ENCODE results near the gene STK32C. TPM values are rescaled to one million over a fixed set of nuclear protein-coding genes. Genes with fewer than 3 reads are reported as not detected.

STK32C gene
- total RNA-seq, 1 experiment from 2014 or later = 13.9 TPM

DNA sequence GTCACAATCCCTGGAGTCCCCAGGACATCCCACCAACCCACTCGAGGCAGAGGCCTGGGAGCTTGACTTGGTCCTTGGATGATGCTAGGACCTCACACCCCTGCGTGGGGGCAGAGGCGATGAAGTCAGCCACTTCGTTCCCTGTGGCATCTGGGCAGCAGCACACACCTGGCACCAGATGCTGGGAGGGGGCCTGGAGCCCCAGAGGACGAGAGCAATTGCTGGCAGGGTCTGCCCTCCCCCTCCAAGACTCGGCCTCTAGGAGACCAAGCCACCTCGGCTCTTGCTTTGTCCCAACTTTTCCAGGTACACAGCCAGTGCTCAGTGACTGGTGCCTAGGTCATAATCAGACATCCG, 81.9 kb downstream of the STK32C start:
- no peak overlapping the region for H3K27ac ChIP-seq
- DNase-seq = no peak
- TF ChIP-seq EZH2 (IDR thresholded peaks at IDR 0.05; ENCODE audit: low read depth) (no peak), CTCF (conservative IDR thresholded peaks at IDR 0.05) (no peak)
- no peaks in the 10 kb centered on the region for H3K36me3 ChIP-seq (ENCODE audit: low read depth)
- no peaks in the 10 kb centered on the region for H3K27me3 ChIP-seq (ENCODE audit: insufficient read depth, low read depth)
- BruUV-seq (replicated peaks) = no TSS peak
- no peak overlapping the region for H3K4me2 ChIP-seq
- CTCF ChIA-PET = no interaction called here
- H3K9me3 ChIP-seq (ENCODE audit: insufficient read depth, low read depth) = no peaks in the 10 kb centered on the region
- POLR2A ChIA-PET (ENCODE audit: unreplicated experiment) = no interaction called here
- no peak overlapping the region for H3K4me3 ChIP-seq
- intact Hi-C loops (cut with micrococcal nuclease; ENCODE audit: unreplicated experiment) = no loop called here
- H4K20me1 ChIP-seq (ENCODE audit: insufficient read depth) = no peaks in the 10 kb centered on the region
- H3K9me2 ChIP-seq (ENCODE audit: insufficient read depth) = no peaks in the 10 kb centered on the region
- no peaks in the 10 kb centered on the region for H3K4me1 ChIP-seq (replicated peaks; ENCODE audit: insufficient read depth)
- no peak overlapping the region for H2AFZ ChIP-seq
- H3F3A ChIP-seq (ENCODE audit: insufficient read depth, low read depth) = no peaks in the 10 kb centered on the region
- no peaks in the 10 kb centered on the region for H3K79me2 ChIP-seq (ENCODE audit: low read depth)

DNA sequence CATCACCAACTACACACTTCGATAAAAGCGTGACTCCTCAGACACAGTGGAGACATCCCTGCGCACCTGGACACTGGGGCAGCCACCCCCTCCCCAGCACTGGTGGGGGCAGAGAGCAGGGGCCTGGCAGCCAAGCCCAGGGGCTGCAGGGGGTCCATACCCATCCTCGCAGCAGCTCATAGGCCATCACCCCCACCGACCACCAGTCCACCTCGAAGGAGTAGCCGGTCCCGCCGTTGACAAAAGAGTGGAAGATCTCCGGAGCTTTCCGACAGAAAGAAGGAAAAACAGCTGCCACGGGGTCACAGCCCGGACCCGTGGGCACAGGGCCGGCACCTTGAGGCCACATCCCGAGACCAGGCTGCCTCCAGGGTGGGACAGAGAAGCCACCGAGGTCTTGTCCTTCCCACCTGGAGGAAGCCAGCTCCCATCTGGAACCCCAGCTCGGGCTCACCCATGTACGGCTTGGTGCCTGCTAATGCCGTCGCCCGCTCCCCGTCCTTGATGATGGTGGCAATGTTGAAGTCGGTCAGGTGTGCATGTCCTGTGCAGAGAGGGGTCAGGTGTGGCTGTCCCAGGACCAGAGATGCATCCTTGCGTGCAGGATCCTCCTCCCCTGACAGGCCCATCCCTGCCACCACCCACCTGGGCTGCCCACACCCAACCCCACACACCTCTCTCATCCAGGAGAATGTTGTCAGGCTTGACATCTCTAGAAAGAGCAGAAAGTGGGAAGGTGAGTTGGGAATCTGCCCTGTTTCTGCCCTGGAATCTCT, 82.5 kb downstream of the STK32C start:
- no peaks in the 10 kb centered on the region for H4K20me1 ChIP-seq (ENCODE audit: insufficient read depth)
- ChIA-PET POLR2A (ENCODE audit: unreplicated experiment) (no interaction called here), CTCF (interaction anchor here (0.6 to 0.7 kb wide), 3 partner anchors 128 to 446 kb away, joined by 3 to 8 read pairs (median 5); no protein-coding TSS in a partner anchor)
- H3K27me3 ChIP-seq (ENCODE audit: insufficient read depth, low read depth) = no peaks in the 10 kb centered on the region
- no peaks in the 10 kb centered on the region for H3K79me2 ChIP-seq (ENCODE audit: low read depth)
- H3K9me3 ChIP-seq (ENCODE audit: insufficient read depth, low read depth) = no peaks in the 10 kb centered on the region
- H3K27ac ChIP-seq = no peak overlapping the region
- intact Hi-C loops (cut with micrococcal nuclease; ENCODE audit: unreplicated experiment) = no loop called here
- H3K36me3 ChIP-seq (ENCODE audit: low read depth) = no peaks in the 10 kb centered on the region
- no peak for DNase-seq
- H3K4me3 ChIP-seq = no peak overlapping the region
- H3F3A ChIP-seq (ENCODE audit: insufficient read depth, low read depth) = no peaks in the 10 kb centered on the region
- H3K4me2 ChIP-seq = no peak overlapping the region
- no peaks in the 10 kb centered on the region for H3K4me1 ChIP-seq (replicated peaks; ENCODE audit: insufficient read depth)
- BruUV-seq (replicated peaks) = no TSS peak
- no peak for TF ChIP-seq EZH2 (IDR thresholded peaks at IDR 0.05; ENCODE audit: low read depth)
- TF ChIP-seq CTCF (conservative IDR thresholded peaks at IDR 0.05) = no peak
- no peaks in the 10 kb centered on the region for H3K9me2 ChIP-seq (ENCODE audit: insufficient read depth)
- no peak overlapping the region for H2AFZ ChIP-seq

DNA sequence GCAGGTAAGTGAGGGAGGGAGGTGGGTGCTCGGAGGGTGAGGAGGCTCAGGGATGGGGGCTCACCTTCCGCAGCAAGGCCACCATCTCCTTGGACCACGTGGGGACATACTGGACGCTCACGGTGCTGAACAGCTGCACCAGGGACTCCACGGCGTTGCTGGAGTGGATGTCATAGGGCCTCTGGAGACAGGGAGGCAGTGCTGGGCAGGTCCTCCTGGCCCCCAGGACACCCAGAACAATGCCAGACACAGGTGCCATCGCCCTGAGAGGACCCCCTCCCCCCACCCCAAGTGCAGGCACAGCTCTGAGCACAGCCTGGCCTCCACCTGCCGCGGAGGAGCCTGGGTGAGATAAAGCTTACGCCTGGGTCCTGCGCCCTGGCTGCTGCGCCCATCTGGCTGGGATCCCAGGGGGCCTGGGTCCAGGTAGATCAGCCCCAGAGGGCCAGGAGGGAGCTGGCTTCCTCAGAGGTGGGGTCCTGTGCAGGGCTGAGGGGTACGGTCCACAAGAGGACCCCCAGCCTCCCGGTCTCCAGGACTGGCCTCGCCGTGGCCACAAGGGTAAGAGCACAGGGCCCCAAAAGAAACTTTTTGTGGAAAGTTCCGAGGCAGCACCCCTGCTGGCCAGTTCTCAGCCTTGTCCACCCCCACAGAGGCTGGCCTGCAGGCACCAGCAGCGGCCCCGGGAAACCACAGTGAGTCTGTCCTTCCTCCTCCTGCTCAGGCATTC, 83.2 kb downstream of the STK32C start:
- H2AFZ ChIP-seq = no peak overlapping the region
- no peaks in the 10 kb centered on the region for H3K4me1 ChIP-seq (replicated peaks; ENCODE audit: insufficient read depth)
- H3K9me2 ChIP-seq (ENCODE audit: insufficient read depth) = no peaks in the 10 kb centered on the region
- DNase-seq = no peak
- BruUV-seq (replicated peaks) = no TSS peak
- H3K4me3 ChIP-seq = no peak overlapping the region
- H3K27me3 ChIP-seq (ENCODE audit: insufficient read depth, low read depth) = no peaks in the 10 kb centered on the region
- H3F3A ChIP-seq (ENCODE audit: insufficient read depth, low read depth) = no peaks in the 10 kb centered on the region
- ChIA-PET CTCF (interaction anchor here (0.6 to 0.7 kb wide), 3 partner anchors 129 to 445 kb away, joined by 3 to 8 read pairs (median 5); no protein-coding TSS in a partner anchor), POLR2A (ENCODE audit: unreplicated experiment) (no interaction called here)
- no peaks in the 10 kb centered on the region for H3K36me3 ChIP-seq (ENCODE audit: low read depth)
- TF ChIP-seq CTCF (conservative IDR thresholded peaks at IDR 0.05) (no peak), EZH2 (IDR thresholded peaks at IDR 0.05; ENCODE audit: low read depth) (no peak)
- intact Hi-C loops (cut with micrococcal nuclease; ENCODE audit: unreplicated experiment) = loop anchor here (5.0 kb wide), 1 partner anchor 148 kb away; no protein-coding TSS in a partner anchor
- no peak overlapping the region for H3K4me2 ChIP-seq
- H4K20me1 ChIP-seq (ENCODE audit: insufficient read depth) = no peaks in the 10 kb centered on the region
- no peaks in the 10 kb centered on the region for H3K79me2 ChIP-seq (ENCODE audit: low read depth)
- H3K9me3 ChIP-seq (ENCODE audit: insufficient read depth, low read depth) = no peaks in the 10 kb centered on the region
- H3K27ac ChIP-seq = no peak overlapping the region
